Uterus (tissue), 2 donors: Measurements from ENCODE around the gene GATAD2A.

Experiments
- POLR2A ChIP-seq, 2 donors: fragments of 450-650 bp; IDR thresholded peaks; one replicate each; pipeline ENCODE4 v1.6.1; 2016; ENCODE audit warnings: antibody characterized with exemption in 2 of 2, mild to moderate bottlenecking in 1 of 2, moderate library complexity in 1 of 2
- TF ChIP-seq, protein P1 (sequence below), 4 experiments: fragments of 200-600 bp in 2 of 4; fragments of 450-650 bp in 2 of 4; sonication (generic) in 2 of 4; IDR thresholded peaks; one replicate each; pipeline ENCODE4 v1.5.1; 2016 to 2019; ENCODE audit warnings: antibody characterized with exemption in 4 of 4, mild to moderate bottlenecking in 2 of 4, moderate library complexity in 1 of 4

DNA sequence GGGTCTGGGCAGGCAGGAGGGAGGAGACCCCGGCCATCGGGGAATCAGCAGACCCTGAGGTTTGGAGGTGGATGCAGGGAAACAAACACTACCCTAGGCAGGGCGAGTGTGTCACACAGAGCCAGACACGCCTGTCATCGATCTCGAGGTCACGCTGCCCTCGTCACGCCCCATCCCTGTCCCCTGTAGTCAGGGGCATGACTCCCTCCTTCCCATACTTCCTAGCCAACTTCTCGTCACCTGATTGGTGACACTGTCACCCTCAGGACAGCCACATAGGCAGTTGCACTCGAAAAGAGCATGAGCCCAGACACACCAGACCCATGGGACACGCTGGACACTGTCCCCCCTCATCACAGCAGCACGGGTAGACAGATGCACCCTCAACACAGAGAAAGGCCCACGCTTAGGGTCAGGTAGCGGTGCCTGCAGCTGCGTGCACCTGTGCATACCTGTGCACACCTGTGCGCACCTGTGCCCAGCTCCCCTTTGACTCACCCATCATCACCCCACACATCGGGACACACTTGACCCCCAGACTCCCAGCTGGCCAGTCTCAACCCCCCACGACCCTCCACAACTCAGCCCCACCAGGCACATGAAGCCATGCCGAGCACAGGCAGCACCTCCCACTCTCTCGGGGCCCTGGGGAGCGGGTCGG, 144.5 kb downstream of the GATAD2A start:
- TF ChIP-seq, protein P1, sequence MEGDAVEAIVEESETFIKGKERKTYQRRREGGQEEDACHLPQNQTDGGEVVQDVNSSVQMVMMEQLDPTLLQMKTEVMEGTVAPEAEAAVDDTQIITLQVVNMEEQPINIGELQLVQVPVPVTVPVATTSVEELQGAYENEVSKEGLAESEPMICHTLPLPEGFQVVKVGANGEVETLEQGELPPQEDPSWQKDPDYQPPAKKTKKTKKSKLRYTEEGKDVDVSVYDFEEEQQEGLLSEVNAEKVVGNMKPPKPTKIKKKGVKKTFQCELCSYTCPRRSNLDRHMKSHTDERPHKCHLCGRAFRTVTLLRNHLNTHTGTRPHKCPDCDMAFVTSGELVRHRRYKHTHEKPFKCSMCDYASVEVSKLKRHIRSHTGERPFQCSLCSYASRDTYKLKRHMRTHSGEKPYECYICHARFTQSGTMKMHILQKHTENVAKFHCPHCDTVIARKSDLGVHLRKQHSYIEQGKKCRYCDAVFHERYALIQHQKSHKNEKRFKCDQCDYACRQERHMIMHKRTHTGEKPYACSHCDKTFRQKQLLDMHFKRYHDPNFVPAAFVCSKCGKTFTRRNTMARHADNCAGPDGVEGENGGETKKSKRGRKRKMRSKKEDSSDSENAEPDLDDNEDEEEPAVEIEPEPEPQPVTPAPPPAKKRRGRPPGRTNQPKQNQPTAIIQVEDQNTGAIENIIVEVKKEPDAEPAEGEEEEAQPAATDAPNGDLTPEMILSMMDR (IDR thresholded peaks at IDR 0.05) = no peak
- no peak for TF ChIP-seq POLR2A (IDR thresholded peaks at IDR 0.05)
